CD14-positive monocyte (primary cell): ENCODE results near the gene FAM83F. TPM values are rescaled to one million over a fixed set of nuclear protein-coding genes. Genes with fewer than 3 reads are reported as not detected.

Experiments
- DNase-seq, 3 donors: peaks; one replicate each; pipeline ENCODE4 v3.0.0-alpha.2; 2011 to 2022
- H2AFZ ChIP-seq: 2 replicates; pipeline ENCODE4 v1.6.0; 2012; ENCODE audit warnings: mild to moderate bottlenecking, low read depth, low read length, inconsistent platforms; ENCODE audit not compliant: insufficient read depth, poor library complexity, severe bottlenecking
- H3K27ac ChIP-seq, 2 donors: 1 replicate in 1 of 2; 2 replicates in 1 of 2; pipeline ENCODE4 v1.5.1; 2012 to 2013; ENCODE audit warnings: low read length in 2 of 2, control low read depth in 1 of 2, inconsistent platforms in 1 of 2, low read depth in 1 of 2, mild to moderate bottlenecking in 1 of 2
- H3K27me3 ChIP-seq, 2 donors: one replicate each; pipeline versions ENCODE4 v1.6.0 to v1.6.1; 2011 to 2013; ENCODE audit warnings: low read length in 2 of 2; ENCODE audit not compliant: control insufficient read depth in 2 of 2, insufficient read depth in 2 of 2
- H3K36me3 ChIP-seq, 2 donors: replicated peaks in 1 of 2; 1 replicate in 1 of 2; 2 replicates in 1 of 2; pipeline versions ENCODE4 v1.5.1 to v1.6.1; 2012 to 2013; ENCODE audit warnings: low read length in 2 of 2, control low read depth in 1 of 2, inconsistent platforms in 1 of 2, mild to moderate bottlenecking in 1 of 2; ENCODE audit not compliant: insufficient read depth in 2 of 2, control insufficient read depth in 1 of 2
- H3K4me1 ChIP-seq, 2 donors: 1 replicate in 1 of 2; 2 replicates in 1 of 2; pipeline versions ENCODE4 v1.5.1 to v1.6.1; 2012 to 2013; ENCODE audit warnings: low read length in 2 of 2, control low read depth in 1 of 2, inconsistent platforms in 1 of 2, mild to moderate bottlenecking in 1 of 2, moderate library complexity in 1 of 2; ENCODE audit not compliant: insufficient read depth in 2 of 2, control insufficient read depth in 1 of 2
- H3K4me2 ChIP-seq: replicated peaks from 2 replicates; pipeline ENCODE3; 2012; ENCODE audit warnings: low read length, moderate library complexity, mild to moderate bottlenecking; ENCODE audit not compliant: poor library complexity, severe bottlenecking; ENCODE audit errors: extremely low read depth
- H3K4me3 ChIP-seq, 3 experiments: fragments of 200-600 bp in 1 of 3; sonication (generic) in 1 of 3; replicated peaks in 1 of 3; 1 replicate in 2 of 3; 2 replicates in 1 of 3; pipeline ENCODE4 v1.5.1; 2011 to 2013; ENCODE audit warnings: low read length in 3 of 3, mild to moderate bottlenecking in 3 of 3, control low read depth in 2 of 3, low read depth in 2 of 3, inconsistent platforms in 1 of 3, moderate library complexity in 1 of 3
- H3K79me2 ChIP-seq: 2 replicates; pipeline ENCODE4 v1.6.0; 2012; ENCODE audit warnings: mild to moderate bottlenecking, control low read depth, inconsistent platforms, low read length, moderate library complexity; ENCODE audit not compliant: insufficient read depth
- H3K9ac ChIP-seq: 2 replicates; pipeline ENCODE4 v1.6.0; 2017; ENCODE audit warnings: low read length, mild to moderate bottlenecking; ENCODE audit not compliant: insufficient read depth, poor library complexity, severe bottlenecking
- H3K9me3 ChIP-seq, 2 donors: replicated peaks in 1 of 2; 1 replicate in 1 of 2; 2 replicates in 1 of 2; pipeline versions ENCODE4 v1.5.1 to v1.6.1; 2012 to 2013; ENCODE audit warnings: low read length in 2 of 2, control low read depth in 1 of 2; ENCODE audit not compliant: control insufficient read depth in 1 of 2, insufficient read depth in 1 of 2
- H4K20me1 ChIP-seq: 2 replicates; pipeline ENCODE4 v1.6.0; 2012; ENCODE audit warnings: mild to moderate bottlenecking, low read length, control low read depth, moderate library complexity; ENCODE audit not compliant: insufficient read depth
- H3K27ac Mint-ChIP-seq, 7 donors: one replicate each; pipeline ENCODE4 v1.8.0; 2020; ENCODE audit warnings: mild to moderate bottlenecking in 7 of 7, mixed read lengths in 7 of 7, moderate library complexity in 6 of 7, inconsistent platforms in 2 of 7
- H3K27me3 Mint-ChIP-seq, 3 donors: one replicate each; pipeline ENCODE4 v1.8.0; 2021 to 2022; ENCODE audit warnings: low read depth in 3 of 3, mild to moderate bottlenecking in 3 of 3, mixed read lengths in 3 of 3, moderate library complexity in 3 of 3, inconsistent platforms in 1 of 3
- H3K36me3 Mint-ChIP-seq, 2 donors: one replicate each; pipeline ENCODE4 v1.8.0; 2020; ENCODE audit warnings: mixed read lengths in 2 of 2, inconsistent platforms in 1 of 2, mild to moderate bottlenecking in 1 of 2
- H3K4me1 Mint-ChIP-seq: one replicate; pipeline ENCODE4 v1.8.0; 2020; ENCODE audit warnings: mild to moderate bottlenecking, mixed read lengths
- H3K4me3 Mint-ChIP-seq, 2 donors: one replicate each; pipeline ENCODE4 v1.8.0; 2020; ENCODE audit warnings: mild to moderate bottlenecking in 2 of 2, mixed read lengths in 2 of 2, moderate library complexity in 1 of 2
- H3K9me3 Mint-ChIP-seq, 7 donors: one replicate each; pipeline ENCODE4 v1.8.0; 2020 to 2022; ENCODE audit warnings: mixed read lengths in 7 of 7, mild to moderate bottlenecking in 6 of 7, moderate library complexity in 6 of 7, inconsistent platforms in 2 of 7
- WGBS: methylation state at CpG from one replicate; pipeline ENCODE4 v1.1.5; 2013; ENCODE audit warnings: missing lambda C conversion rate; ENCODE audit not compliant: insufficient coverage; 5-methylcytosine and 5-hydroxymethylcytosine counted together
- intact Hi-C, 2 donors: fragments of 100-400 bp; cut with micrococcal nuclease; formaldehyde crosslinking; loops; one replicate each; pipeline versions ENCODE4 v1.15.0 to v1.15.1; 2023
- polyA plus RNA-seq, 3 donors: library from polyadenylated mRNA; depleted of rRNA in 1 of 3; unstranded in 2 of 3; stranded (reverse) in 1 of 3; fragments of 300-500 nt in 2 of 3; fragments of >200 nt in 1 of 3; fragmentation: Illumina TruSeq in 2 of 3; gene quantifications; 1 replicate in 2 of 3; 2 replicates in 1 of 3; pipeline ENCODE4 v1.2.3, GENCODE V29; 2012 to 2021
- TF ChIP-seq, protein P1 (sequence below): fragments of 200-600 bp; IDR thresholded peaks from one replicate; pipeline ENCODE4 v1.8.0; 2022; ENCODE audit warnings: antibody characterized with exemption, mild to moderate bottlenecking

The FAM83F gene
- polyA plus RNA-seq, 3 donors: 0.01 TPM; not detected in 2

DNA sequence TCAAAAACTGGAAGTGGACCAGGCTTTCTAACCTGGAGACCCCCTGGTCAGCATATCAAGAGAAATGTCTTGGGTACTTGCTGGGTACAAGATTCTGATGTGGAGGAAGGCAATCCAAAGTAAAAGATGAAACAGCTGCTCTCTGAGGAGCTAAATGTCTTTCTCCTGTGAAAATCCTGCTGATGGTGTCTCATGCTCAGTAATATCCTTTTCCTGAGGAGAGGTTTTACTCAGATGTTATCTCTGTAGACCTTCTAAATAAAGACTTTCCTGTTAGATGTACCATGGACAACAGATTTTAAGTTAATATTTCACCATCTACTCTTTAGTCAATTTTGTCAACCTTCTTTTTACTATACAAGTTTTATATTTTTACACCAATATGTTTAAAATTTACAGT is 62.9 kb downstream of the FAM83F start:
- Histone ChIP-seq H2AFZ (no peak overlapping the region), H3K9ac (no peak overlapping the region), H3K9me3 (no peaks in the 10 kb centered on the region), H3K4me2 (no peak overlapping the region), H3K36me3 (no peaks in the 10 kb centered on the region), H3K4me3 (no peak overlapping the region), H3K79me2 (peaks cover 71% of the 10 kb centered on the region), H3K4me1 (peaks cover 3 to 18% of the 10 kb centered on the region in 2 donors), H3K27ac (no peak overlapping the region), H3K27me3 (no peaks in the 10 kb centered on the region), H4K20me1 (peaks cover 99% of the 10 kb centered on the region)
- Mint-ChIP-seq H3K36me3 (peaks cover 3% of the 10 kb centered on the region in 2 donors), H3K27me3 (no peaks in the 10 kb centered on the region), H3K4me3 (no peak overlapping the region), H3K4me1 (peaks cover 29% of the 10 kb centered on the region), H3K27ac (no peak overlapping the region), H3K9me3 (no peaks in the 10 kb centered on the region)
- TF ChIP-seq, protein P1, sequence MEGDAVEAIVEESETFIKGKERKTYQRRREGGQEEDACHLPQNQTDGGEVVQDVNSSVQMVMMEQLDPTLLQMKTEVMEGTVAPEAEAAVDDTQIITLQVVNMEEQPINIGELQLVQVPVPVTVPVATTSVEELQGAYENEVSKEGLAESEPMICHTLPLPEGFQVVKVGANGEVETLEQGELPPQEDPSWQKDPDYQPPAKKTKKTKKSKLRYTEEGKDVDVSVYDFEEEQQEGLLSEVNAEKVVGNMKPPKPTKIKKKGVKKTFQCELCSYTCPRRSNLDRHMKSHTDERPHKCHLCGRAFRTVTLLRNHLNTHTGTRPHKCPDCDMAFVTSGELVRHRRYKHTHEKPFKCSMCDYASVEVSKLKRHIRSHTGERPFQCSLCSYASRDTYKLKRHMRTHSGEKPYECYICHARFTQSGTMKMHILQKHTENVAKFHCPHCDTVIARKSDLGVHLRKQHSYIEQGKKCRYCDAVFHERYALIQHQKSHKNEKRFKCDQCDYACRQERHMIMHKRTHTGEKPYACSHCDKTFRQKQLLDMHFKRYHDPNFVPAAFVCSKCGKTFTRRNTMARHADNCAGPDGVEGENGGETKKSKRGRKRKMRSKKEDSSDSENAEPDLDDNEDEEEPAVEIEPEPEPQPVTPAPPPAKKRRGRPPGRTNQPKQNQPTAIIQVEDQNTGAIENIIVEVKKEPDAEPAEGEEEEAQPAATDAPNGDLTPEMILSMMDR: no peak
- intact Hi-C loops: no loop called here
- no peak for DNase-seq

DNA sequence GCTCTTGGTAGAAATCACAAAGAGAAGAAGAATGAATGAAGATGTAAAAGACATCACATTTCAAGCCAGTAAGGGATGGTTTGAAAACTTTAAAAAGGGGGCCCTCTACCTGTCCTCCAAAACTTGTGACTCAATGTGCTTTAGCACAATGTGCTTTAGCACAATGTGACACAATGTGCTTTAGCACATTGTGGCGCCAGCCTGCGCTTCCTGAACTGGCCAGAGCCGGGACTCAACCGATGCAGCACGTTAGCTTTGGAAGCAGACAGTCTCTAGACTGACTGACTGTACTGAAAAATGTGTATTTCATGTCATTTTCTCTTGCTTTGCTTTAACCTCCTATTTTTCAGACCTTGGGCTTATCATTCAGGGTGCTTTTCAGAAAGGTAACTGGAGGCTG is 63.5 kb downstream of the FAM83F start:
- H3K27me3 ChIP-seq: no peaks in the 10 kb centered on the region
- Mint-ChIP-seq H3K36me3 (peaks cover 3% of the 10 kb centered on the region in 2 donors), H3K4me1 (peaks cover 29% of the 10 kb centered on the region), H3K27ac (no peak overlapping the region), H3K4me3 (no peak overlapping the region), H3K9me3 (no peaks in the 10 kb centered on the region), H3K27me3 (no peaks in the 10 kb centered on the region)
- no peak overlapping the region for H3K4me3 ChIP-seq
- TF ChIP-seq, protein P1: no peak
- H3K79me2 ChIP-seq: peaks cover 70% of the 10 kb centered on the region
- H2AFZ ChIP-seq: no peak overlapping the region
- no peaks in the 10 kb centered on the region for H3K9me3 ChIP-seq
- DNase-seq: no peak
- no peak overlapping the region for H3K27ac ChIP-seq
- no peak overlapping the region for H3K9ac ChIP-seq
- 31% methylated on average over 2 of the region's 5 CpGs for WGBS
- H3K36me3 ChIP-seq: no peaks in the 10 kb centered on the region
- peaks cover 99% of the 10 kb centered on the region for H4K20me1 ChIP-seq
- intact Hi-C loops: no loop called here
- peaks cover 3 to 18% of the 10 kb centered on the region in 2 donors for H3K4me1 ChIP-seq
- H3K4me2 ChIP-seq: no peak overlapping the region
